ENCODE measurements around the gene CTSZ. TPM values are rescaled to one million over a fixed set of nuclear protein-coding genes. Genes with fewer than 3 reads are reported as not detected.
A peak's percentile ranks its signal among the peaks of the same experiment; 100 is the strongest.

CTSZ gene
- total and polyA plus RNA-seq, 5 donors from 2014 or later, result 1.8 to 26.6 (median 3.2) TPM

DNA sequence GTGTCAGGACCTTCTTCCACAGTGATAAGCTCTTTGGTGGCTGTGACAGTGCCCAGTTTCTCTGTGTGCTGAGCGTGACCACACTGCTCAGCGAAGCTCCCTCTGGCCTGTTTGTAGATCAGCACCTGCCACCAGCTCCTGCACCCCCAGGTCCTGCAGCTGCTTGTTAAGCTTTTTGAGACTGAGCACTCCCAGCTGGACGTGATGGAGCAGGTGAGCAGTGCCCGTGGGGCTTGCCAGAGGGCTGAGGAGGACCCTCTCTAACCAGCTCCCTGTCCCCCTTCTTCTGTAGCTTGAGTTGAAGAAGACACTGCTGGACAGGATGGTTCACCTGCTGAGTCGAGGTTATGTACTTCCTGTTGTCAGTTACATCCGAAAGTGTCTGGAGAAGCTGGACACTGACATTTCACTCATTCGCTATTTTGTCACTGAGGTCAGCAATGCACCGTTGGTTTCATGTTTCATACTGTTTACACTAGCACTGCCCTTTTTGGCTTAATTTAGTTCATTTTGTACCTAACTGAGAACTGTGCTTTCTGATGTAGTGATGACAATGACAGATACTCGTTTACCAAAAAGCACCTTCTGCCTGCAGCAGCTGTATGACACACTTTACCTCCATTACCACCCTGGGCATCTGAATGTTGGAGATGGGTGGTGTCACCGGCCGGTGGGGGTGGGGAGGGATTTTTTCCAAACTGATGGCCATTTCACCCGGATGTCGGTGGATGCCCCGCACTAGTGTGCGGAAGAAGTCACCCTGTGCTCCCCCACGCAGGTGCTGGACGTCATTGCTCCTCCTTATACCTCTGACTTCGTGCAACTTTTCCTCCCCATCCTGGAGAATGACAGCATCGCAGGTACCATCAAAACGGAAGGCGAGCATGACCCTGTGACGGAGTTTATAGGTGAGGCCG, 13.5 kb downstream of the CTSZ start:
- Mint-ChIP-seq H3K27me3 (no peaks in the 10 kb centered on the region), H3K9me3 (no peaks in the 10 kb centered on the region), H3K4me1 (peaks cover 0 to 23% (median 7%) of the 10 kb centered on the region in 4 donors), H3K36me3 (peaks cover 47% of the 10 kb centered on the region), H3K4me3 (no peak overlapping the region), H3K27ac (peak overlapping the region in 1 of 3 donors; percentile 73)
- DNase-seq (no peak), ATAC-seq (ENCODE audit: low read depth in 2 of 2) (no peak)
- Histone ChIP-seq H3K27ac (ENCODE audit: insufficient read depth, low read length, poor library complexity, severe bottlenecking) (no peak overlapping the region), H3K27me3 (ENCODE audit: control insufficient read depth, insufficient read depth, low read length) (no peaks in the 10 kb centered on the region), H3K36me3 (ENCODE audit: control insufficient read depth, insufficient read depth, low read length) (peaks cover 88% of the 10 kb centered on the region), H3K9me3 (ENCODE audit: control insufficient read depth in 2 of 2, low read length in 2 of 2) (no peaks in the 10 kb centered on the region), H3K4me3 (ENCODE audit: low read depth, low read length) (no peak overlapping the region), H3K4me1 (ENCODE audit: control insufficient read depth, insufficient read depth, low read length, poor library complexity, severe bottlenecking) (no peaks in the 10 kb centered on the region)

DNA sequence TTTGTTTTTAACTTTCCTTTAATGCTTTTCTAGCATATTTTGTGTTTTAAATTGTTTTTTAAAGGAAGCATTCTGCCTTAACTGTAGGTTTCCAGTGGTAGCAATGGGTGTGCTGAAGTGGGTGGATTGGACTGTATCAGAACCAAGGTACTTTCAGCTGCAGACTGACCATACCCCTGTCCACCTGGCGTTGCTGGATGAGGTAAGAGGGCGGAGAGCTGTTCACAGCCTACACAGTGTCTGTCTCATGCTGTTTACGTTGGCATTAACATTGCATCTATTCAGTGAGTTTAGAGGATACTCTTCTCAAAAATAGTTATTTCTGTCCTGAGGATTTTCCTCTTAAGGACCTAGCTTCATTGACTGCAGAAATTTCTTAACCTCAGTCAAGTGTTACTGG, 14.1 kb downstream of the CTSZ start:
- H3K9me3 Mint-ChIP-seq, result no peaks in the 10 kb centered on the region
- H3K36me3 Mint-ChIP-seq, result peaks cover 51% of the 10 kb centered on the region
- peaks cover 0 to 23% (median 7%) of the 10 kb centered on the region in 4 donors for H3K4me1 Mint-ChIP-seq
- no peaks in the 10 kb centered on the region for H3K27me3 ChIP-seq (ENCODE audit: control insufficient read depth, insufficient read depth, low read length)
- DNase-seq (no peak), ATAC-seq (ENCODE audit: low read depth in 2 of 2) (no peak)
- peaks cover 92% of the 10 kb centered on the region for H3K36me3 ChIP-seq (ENCODE audit: control insufficient read depth, insufficient read depth, low read length)
- H3K27me3 Mint-ChIP-seq, result no peaks in the 10 kb centered on the region
- no peak overlapping the region for H3K27ac ChIP-seq (ENCODE audit: insufficient read depth, low read length, poor library complexity, severe bottlenecking)
- no peak overlapping the region for H3K4me3 ChIP-seq (ENCODE audit: low read depth, low read length)
- no peaks in the 10 kb centered on the region for H3K9me3 ChIP-seq (ENCODE audit: control insufficient read depth in 2 of 2, low read length in 2 of 2)
- H3K27ac Mint-ChIP-seq, result no peak overlapping the region
- no peak overlapping the region for H3K4me3 Mint-ChIP-seq
- H3K4me1 ChIP-seq (ENCODE audit: control insufficient read depth, insufficient read depth, low read length, poor library complexity, severe bottlenecking), result no peaks in the 10 kb centered on the region

DNA sequence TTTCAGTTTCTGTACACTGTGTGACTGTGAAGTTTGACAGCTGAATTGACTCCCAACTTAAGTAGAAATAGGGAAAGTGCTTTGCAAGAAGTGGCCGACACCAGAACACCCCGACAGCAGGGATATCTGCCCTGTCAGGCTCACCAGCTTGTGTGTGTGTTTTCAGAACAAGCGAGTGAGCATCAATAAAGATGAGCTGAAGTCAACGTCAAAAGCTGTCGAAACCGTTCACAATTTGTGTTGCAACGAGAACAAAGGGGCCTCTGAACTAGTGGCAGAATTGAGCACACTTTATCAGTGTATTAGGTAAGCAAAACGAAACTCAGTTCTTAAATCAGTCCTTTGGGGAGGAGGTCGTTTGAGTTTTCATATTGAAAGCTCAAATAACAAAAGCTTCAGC, 15.3 kb downstream of the CTSZ start:
- peaks cover 54% of the 10 kb centered on the region for H3K36me3 Mint-ChIP-seq

DNA sequence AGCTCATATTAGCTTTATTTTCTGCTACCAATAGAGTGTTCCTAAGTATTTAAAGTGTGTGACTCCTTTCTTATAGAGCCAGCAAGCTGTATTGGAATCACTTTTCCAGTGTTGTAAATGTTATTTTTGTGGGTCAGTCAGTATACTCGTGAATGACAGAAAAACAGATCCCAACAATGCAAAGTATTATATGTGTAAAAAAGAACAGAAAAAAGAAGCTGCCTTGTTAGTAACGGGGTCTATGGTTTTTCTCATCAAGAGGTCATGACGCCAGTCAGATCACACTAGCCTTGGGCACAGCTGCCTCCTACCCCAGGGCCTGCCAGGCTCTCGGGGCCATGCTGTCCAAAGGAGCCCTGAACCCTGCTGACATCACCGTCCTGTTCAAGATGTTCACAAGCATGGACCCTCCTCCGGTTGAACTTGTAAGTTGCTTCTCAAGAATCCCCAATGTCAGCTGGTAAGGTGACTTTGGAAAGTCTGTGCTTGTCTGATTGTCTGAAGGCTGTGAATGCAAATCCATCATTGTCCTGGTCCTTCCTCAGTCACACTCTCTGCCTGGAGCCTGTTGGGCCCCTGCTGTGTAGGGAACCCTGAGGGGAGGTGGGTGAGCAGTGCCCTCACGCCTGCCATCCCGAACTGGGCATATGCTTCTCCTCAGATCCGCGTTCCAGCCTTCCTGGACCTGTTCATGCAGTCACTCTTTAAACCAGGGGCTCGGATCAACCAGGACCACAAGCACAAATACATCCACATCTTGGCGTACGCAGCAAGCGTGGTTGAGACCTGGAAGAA, 16.2 kb downstream of the CTSZ start:
- Histone ChIP-seq H3K9me3 (ENCODE audit: control insufficient read depth in 2 of 2, low read length in 2 of 2) (no peaks in the 10 kb centered on the region), H3K27me3 (ENCODE audit: control insufficient read depth, insufficient read depth, low read length) (no peaks in the 10 kb centered on the region), H3K27ac (ENCODE audit: insufficient read depth, low read length, poor library complexity, severe bottlenecking) (no peak overlapping the region), H3K36me3 (ENCODE audit: control insufficient read depth, insufficient read depth, low read length) (peaks cover 93% of the 10 kb centered on the region), H3K4me3 (ENCODE audit: low read depth, low read length) (no peak overlapping the region), H3K4me1 (ENCODE audit: control insufficient read depth, insufficient read depth, low read length, poor library complexity, severe bottlenecking) (peaks cover 3% of the 10 kb centered on the region)
- DNase-seq (no peak), ATAC-seq (ENCODE audit: low read depth in 2 of 2) (no peak)
- Mint-ChIP-seq H3K4me1 (peaks cover 6 to 30% (median 16%) of the 10 kb centered on the region in 4 donors), H3K27me3 (no peaks in the 10 kb centered on the region), H3K9me3 (no peaks in the 10 kb centered on the region), H3K4me3 (no peak overlapping the region), H3K36me3 (peaks cover 50% of the 10 kb centered on the region), H3K27ac (peak overlapping the region in 1 of 3 donors; percentile 56)

More for the DNA sequence above, 15.3 kb downstream of the CTSZ start:
- Histone ChIP-seq H3K27me3 (ENCODE audit: control insufficient read depth, insufficient read depth, low read length) (no peaks in the 10 kb centered on the region), H3K4me1 (ENCODE audit: control insufficient read depth, insufficient read depth, low read length, poor library complexity, severe bottlenecking) (peaks cover under 1% of the 10 kb centered on the region), H3K4me3 (ENCODE audit: low read depth, low read length) (no peak overlapping the region), H3K27ac (ENCODE audit: insufficient read depth, low read length, poor library complexity, severe bottlenecking) (no peak overlapping the region), H3K9me3 (ENCODE audit: control insufficient read depth in 2 of 2, low read length in 2 of 2) (no peaks in the 10 kb centered on the region), H3K36me3 (ENCODE audit: control insufficient read depth, insufficient read depth, low read length) (peaks cover 93% of the 10 kb centered on the region)
- Mint-ChIP-seq H3K27me3 (no peaks in the 10 kb centered on the region), H3K4me3 (no peak overlapping the region), H3K9me3 (no peaks in the 10 kb centered on the region), H3K27ac (peak overlapping the region in 1 of 3 donors; percentile 56), H3K4me1 (peaks cover 4 to 26% (median 11%) of the 10 kb centered on the region in 4 donors)
- DNase-seq (no peak), ATAC-seq (ENCODE audit: low read depth in 2 of 2) (no peak)

DNA sequence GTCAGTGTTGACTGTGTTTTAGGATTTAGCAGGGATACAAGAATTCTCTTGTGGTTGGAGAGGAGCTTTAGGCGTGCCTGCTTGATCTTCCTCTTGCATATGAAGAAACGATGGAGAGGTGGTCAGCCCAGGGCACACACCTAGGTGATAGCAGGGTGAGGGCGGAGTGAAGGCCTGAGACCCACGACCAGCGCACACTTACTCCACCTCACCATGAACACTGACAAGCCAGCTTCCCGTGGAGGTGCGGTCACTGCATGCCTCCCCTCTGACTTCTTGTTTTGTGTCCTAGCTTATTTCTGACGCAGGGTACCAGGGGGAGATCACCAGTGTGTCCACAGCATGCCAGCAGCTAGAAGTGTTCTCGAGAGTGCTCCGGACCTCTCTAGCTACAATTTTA, 17.9 kb downstream of the CTSZ start:
- Histone ChIP-seq H3K4me3 (ENCODE audit: low read depth, low read length) (no peak overlapping the region), H3K4me1 (ENCODE audit: control insufficient read depth, insufficient read depth, low read length, poor library complexity, severe bottlenecking) (peaks cover 8% of the 10 kb centered on the region), H3K9me3 (ENCODE audit: control insufficient read depth in 2 of 2, low read length in 2 of 2) (no peaks in the 10 kb centered on the region), H3K36me3 (ENCODE audit: control insufficient read depth, insufficient read depth, low read length) (peaks cover 82% of the 10 kb centered on the region), H3K27me3 (ENCODE audit: control insufficient read depth, insufficient read depth, low read length) (no peaks in the 10 kb centered on the region), H3K27ac (ENCODE audit: insufficient read depth, low read length, poor library complexity, severe bottlenecking) (no peak overlapping the region)
- H3K36me3 Mint-ChIP-seq, result peaks cover 43% of the 10 kb centered on the region
- H3K9me3 Mint-ChIP-seq, result no peaks in the 10 kb centered on the region
- H3K27me3 Mint-ChIP-seq, result no peaks in the 10 kb centered on the region
- no peak for DNase-seq
- ATAC-seq (ENCODE audit: low read depth in 2 of 2), result no peak
- no peak overlapping the region for H3K27ac Mint-ChIP-seq
- H3K4me1 Mint-ChIP-seq, result peaks cover 11 to 33% (median 24%) of the 10 kb centered on the region in 4 donors
- H3K4me3 Mint-ChIP-seq, result no peak overlapping the region

DNA sequence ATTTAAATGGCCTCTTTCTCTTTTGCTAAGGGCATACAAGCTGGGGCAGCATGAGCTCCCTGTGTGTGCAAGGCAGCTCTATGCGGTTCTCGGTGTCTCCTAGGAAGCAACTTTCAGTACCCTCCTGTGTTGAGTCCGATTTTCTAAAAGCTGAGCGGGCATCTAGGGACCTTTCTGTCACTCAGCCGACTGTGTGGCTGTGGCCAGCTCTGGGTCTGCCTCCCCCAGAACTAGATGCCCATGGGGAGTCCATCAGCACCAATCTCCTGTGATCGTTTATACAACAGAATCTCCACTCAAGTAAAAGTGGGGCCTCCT, 18.5 kb downstream of the CTSZ start:
- H3K9me3 ChIP-seq (ENCODE audit: control insufficient read depth in 2 of 2, low read length in 2 of 2), result no peaks in the 10 kb centered on the region
- ATAC-seq (ENCODE audit: low read depth in 2 of 2) (no peak), DNase-seq (no peak)
- peaks cover 10% of the 10 kb centered on the region for H3K4me1 ChIP-seq (ENCODE audit: control insufficient read depth, insufficient read depth, low read length, poor library complexity, severe bottlenecking)
- H3K27ac Mint-ChIP-seq, result no peak overlapping the region
- peaks cover 76% of the 10 kb centered on the region for H3K36me3 ChIP-seq (ENCODE audit: control insufficient read depth, insufficient read depth, low read length)
- no peaks in the 10 kb centered on the region for H3K9me3 Mint-ChIP-seq
- peaks cover 43% of the 10 kb centered on the region for H3K36me3 Mint-ChIP-seq
- H3K27me3 Mint-ChIP-seq, result no peaks in the 10 kb centered on the region
- no peak overlapping the region for H3K27ac ChIP-seq (ENCODE audit: insufficient read depth, low read length, poor library complexity, severe bottlenecking)
- peaks cover 18 to 33% (median 30%) of the 10 kb centered on the region in 4 donors for H3K4me1 Mint-ChIP-seq
- no peak overlapping the region for H3K4me3 ChIP-seq (ENCODE audit: low read depth, low read length)
- H3K4me3 Mint-ChIP-seq, result no peak overlapping the region
- no peaks in the 10 kb centered on the region for H3K27me3 ChIP-seq (ENCODE audit: control insufficient read depth, insufficient read depth, low read length)

DNA sequence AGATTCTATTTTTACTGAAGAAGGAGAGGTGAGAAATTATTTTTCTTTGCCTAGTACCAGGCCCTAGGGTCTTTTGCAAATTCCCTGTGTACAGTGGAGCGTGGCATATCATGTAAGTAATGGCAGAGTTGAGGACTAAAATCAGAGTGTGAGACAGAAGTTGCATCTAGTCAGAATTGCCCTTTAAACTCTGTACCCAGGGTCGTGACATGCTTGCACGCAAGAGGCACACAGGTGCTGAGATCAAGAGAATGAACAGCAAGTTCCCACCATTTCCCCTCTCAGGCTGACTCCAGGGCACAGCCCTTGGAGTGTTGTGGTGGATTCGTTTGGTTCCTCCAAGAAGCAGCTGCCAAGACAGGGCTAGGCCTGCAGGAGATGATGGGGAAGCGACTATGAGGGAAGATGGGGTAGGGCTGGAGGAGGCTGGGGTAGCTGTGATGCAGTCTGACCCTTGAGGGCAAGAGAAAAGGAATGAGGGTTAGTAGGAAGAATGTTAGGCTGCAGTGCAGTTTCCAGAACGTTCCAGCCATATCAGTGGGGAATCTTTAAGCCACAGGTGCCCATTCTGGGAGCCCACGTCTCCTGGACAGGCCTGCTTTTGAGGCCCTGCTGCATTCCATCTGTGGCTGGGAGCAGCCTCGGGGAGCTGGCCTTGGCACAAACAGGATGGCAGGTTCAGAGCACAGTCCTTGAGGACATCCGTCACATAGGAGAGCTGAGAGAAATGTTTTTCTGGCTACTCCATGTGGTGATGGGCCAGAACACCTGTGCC, 19.1 kb downstream of the CTSZ start:
- Mint-ChIP-seq H3K27ac (no peak overlapping the region), H3K27me3 (no peaks in the 10 kb centered on the region), H3K9me3 (no peaks in the 10 kb centered on the region), H3K4me3 (no peak overlapping the region), H3K4me1 (peaks cover 18 to 37% (median 31%) of the 10 kb centered on the region in 4 donors), H3K36me3 (peaks cover 43% of the 10 kb centered on the region)
- ATAC-seq (ENCODE audit: low read depth in 2 of 2) (no peak), DNase-seq (no peak)
- no peak overlapping the region for H3K4me3 ChIP-seq (ENCODE audit: low read depth, low read length)
- H3K36me3 ChIP-seq (ENCODE audit: control insufficient read depth, insufficient read depth, low read length), result peaks cover 71% of the 10 kb centered on the region
- H3K27me3 ChIP-seq (ENCODE audit: control insufficient read depth, insufficient read depth, low read length), result no peaks in the 10 kb centered on the region
- peaks cover 11% of the 10 kb centered on the region for H3K4me1 ChIP-seq (ENCODE audit: control insufficient read depth, insufficient read depth, low read length, poor library complexity, severe bottlenecking)
- no peaks in the 10 kb centered on the region for H3K9me3 ChIP-seq (ENCODE audit: control insufficient read depth in 2 of 2, low read length in 2 of 2)
- no peak overlapping the region for H3K27ac ChIP-seq (ENCODE audit: insufficient read depth, low read length, poor library complexity, severe bottlenecking)
